OCI-LY1 (cell line): Measurements from ENCODE around the gene CEACAM20.

Source experiments
- H2AFZ ChIP-seq: fragments of 200-600 bp; sonication (generic), shearing (Covaris generic); 2 replicates; pipeline ENCODE4 v1.6.0; 2014; ENCODE audit warnings: antibody characterized with exemption, mild to moderate bottlenecking, low read length
- H3F3A ChIP-seq: fragments of 200-600 bp; sonication (generic), shearing (Covaris generic); 2 replicates; pipeline ENCODE4 v1.6.0; 2014; ENCODE audit warnings: mild to moderate bottlenecking, antibody characterized with exemption, low read length, moderate library complexity; ENCODE audit not compliant: insufficient read depth
- H3K27ac ChIP-seq: fragments of 200-600 bp; sonication (generic); 2 replicates; pipeline ENCODE4 v1.5.1; 2014; ENCODE audit warnings: low read length, mixed run types, mild to moderate bottlenecking, low read depth; ENCODE audit not compliant: poor library complexity, severe bottlenecking
- H3K27me3 ChIP-seq: fragments of 200-600 bp; sonication (generic); 2 replicates; pipeline ENCODE4 v1.6.0; 2014; ENCODE audit warnings: antibody characterized with exemption, mild to moderate bottlenecking, low read length, moderate library complexity; ENCODE audit not compliant: insufficient read depth
- H3K36me3 ChIP-seq: fragments of 200-600 bp; sonication (generic); 2 replicates; pipeline ENCODE4 v1.6.1; 2014; ENCODE audit warnings: mild to moderate bottlenecking, antibody characterized with exemption, low read length, moderate library complexity, mixed read lengths; ENCODE audit not compliant: insufficient read depth
- H3K4me1 ChIP-seq: fragments of 200-600 bp; sonication (generic); 2 replicates; pipeline ENCODE4 v1.5.1; 2014; ENCODE audit warnings: mild to moderate bottlenecking, low read length, moderate library complexity; ENCODE audit not compliant: insufficient read depth, severe bottlenecking
- H3K4me2 ChIP-seq: fragments of 200-600 bp; sonication (generic), shearing (Covaris generic); 2 replicates; pipeline ENCODE4 v1.6.1; 2014; ENCODE audit warnings: low read length
- H3K4me3 ChIP-seq: fragments of 200-600 bp; sonication (generic); 2 replicates; pipeline ENCODE4 v1.5.1; 2014; ENCODE audit warnings: low read length, low read depth, mild to moderate bottlenecking, mixed read lengths; ENCODE audit not compliant: poor library complexity, severe bottlenecking
- H3K79me2 ChIP-seq: fragments of 200-600 bp; shearing (Covaris generic); 2 replicates; pipeline ENCODE4 v1.6.1; 2016; ENCODE audit warnings: mixed run types, low read length, mixed read lengths; ENCODE audit not compliant: insufficient read depth
- H3K9ac ChIP-seq: fragments of 200-600 bp; sonication (generic), shearing (Covaris generic); 2 replicates; pipeline ENCODE4 v1.6.1; 2014; ENCODE audit warnings: mild to moderate bottlenecking, low read length, mixed read lengths
- H3K9me2 ChIP-seq: fragments of 200-600 bp; sonication (generic), shearing (Covaris generic); 2 replicates; pipeline ENCODE4 v1.6.1; 2014; ENCODE audit warnings: low read depth, mild to moderate bottlenecking, low read length, mixed read lengths
- H3K9me3 ChIP-seq: fragments of 200-600 bp; shearing (Covaris generic); 2 replicates; pipeline ENCODE4 v1.6.1; 2014; ENCODE audit warnings: low read length, mixed read lengths
- H4K20me1 ChIP-seq: fragments of 200-600 bp; sonication (generic), shearing (Covaris generic); 2 replicates; pipeline ENCODE4 v1.6.0; 2016; ENCODE audit warnings: mild to moderate bottlenecking, low read length; ENCODE audit not compliant: insufficient read depth
- EZH2 ChIP-seq: fragments of 200-600 bp; sonication (generic), shearing (Covaris generic); IDR thresholded peaks from 2 replicates; pipeline ENCODE4 v1.8.0; 2017; ENCODE audit warnings: borderline replicate concordance, mixed run types, mild to moderate bottlenecking, antibody characterized with exemption, low read length, moderate library complexity, mixed read lengths
- TF ChIP-seq, protein P1 (sequence below): fragments of 200-600 bp; sonication (generic), shearing (Covaris generic); IDR thresholded peaks from 2 replicates; pipeline ENCODE4 v1.5.1; 2017; ENCODE audit warnings: mild to moderate bottlenecking, antibody characterized with exemption, low read length, moderate library complexity, mixed read lengths

Gene CEACAM20

DNA sequence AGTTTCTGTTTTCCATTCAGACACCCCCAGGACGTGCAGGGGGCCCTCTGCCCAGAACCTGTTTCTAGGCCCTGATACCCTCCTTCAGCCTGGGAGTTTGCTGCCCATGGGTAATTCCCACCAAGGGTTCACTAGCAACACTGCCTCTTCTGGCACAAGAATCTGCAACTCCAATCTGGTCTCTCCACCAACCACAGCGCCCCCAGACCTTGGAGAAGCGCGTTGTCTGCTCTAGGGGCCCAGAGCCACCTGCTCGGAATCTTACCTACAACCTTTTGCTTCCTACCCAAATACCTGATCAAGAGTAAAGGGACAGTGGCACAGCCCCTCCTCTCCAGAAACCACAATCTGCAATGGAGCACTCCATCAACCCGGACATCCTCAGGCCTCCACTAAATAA lies 29.9 kb downstream of the CEACAM20 start:
- H4K20me1 ChIP-seq, result no peaks in the 10 kb centered on the region
- H2AFZ ChIP-seq, result no peak overlapping the region
- no peaks in the 10 kb centered on the region for H3F3A ChIP-seq
- peaks cover 20% of the 10 kb centered on the region for H3K79me2 ChIP-seq
- H3K9ac ChIP-seq, result peak overlapping the region; percentile 89
- H3K27me3 ChIP-seq, result no peaks in the 10 kb centered on the region; the same call in 1 of the 2 replicates
- H3K9me3 ChIP-seq, result peaks cover 46% of the 10 kb centered on the region
- TF ChIP-seq, protein P1, sequence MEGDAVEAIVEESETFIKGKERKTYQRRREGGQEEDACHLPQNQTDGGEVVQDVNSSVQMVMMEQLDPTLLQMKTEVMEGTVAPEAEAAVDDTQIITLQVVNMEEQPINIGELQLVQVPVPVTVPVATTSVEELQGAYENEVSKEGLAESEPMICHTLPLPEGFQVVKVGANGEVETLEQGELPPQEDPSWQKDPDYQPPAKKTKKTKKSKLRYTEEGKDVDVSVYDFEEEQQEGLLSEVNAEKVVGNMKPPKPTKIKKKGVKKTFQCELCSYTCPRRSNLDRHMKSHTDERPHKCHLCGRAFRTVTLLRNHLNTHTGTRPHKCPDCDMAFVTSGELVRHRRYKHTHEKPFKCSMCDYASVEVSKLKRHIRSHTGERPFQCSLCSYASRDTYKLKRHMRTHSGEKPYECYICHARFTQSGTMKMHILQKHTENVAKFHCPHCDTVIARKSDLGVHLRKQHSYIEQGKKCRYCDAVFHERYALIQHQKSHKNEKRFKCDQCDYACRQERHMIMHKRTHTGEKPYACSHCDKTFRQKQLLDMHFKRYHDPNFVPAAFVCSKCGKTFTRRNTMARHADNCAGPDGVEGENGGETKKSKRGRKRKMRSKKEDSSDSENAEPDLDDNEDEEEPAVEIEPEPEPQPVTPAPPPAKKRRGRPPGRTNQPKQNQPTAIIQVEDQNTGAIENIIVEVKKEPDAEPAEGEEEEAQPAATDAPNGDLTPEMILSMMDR, result peak; percentile 38; the same call in 1 of the 2 replicates
- TF ChIP-seq EZH2, result no peak
- no peaks in the 10 kb centered on the region for H3K9me2 ChIP-seq
- peaks cover 13% of the 10 kb centered on the region for H3K4me1 ChIP-seq
- peak overlapping the region; percentile 58 for H3K27ac ChIP-seq
- H3K36me3 ChIP-seq, result peaks cover 48% of the 10 kb centered on the region
- peak overlapping the region; percentile 96 for H3K4me3 ChIP-seq
- H3K4me2 ChIP-seq, result peak overlapping the region; percentile 73

DNA sequence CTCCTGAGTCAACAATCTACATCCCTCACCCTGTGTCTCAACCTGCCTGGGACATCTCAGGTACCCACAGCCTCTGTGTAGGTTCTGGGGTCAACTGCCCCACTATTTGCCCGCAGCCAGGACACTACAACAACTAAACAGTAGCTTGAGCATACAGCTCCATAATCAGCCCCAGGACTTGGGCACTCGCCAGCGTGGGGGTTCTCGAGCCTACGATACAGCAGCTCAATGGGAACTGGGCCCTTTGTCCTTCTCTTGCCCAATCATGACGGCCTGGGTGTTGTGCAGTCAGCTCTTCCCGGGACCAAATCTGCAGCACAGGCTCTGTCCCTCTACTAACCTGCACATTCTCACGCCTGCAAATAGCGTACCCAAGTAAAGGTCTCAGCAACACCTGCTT lies 30.5 kb downstream of the CEACAM20 start:
- H3F3A ChIP-seq, result no peaks in the 10 kb centered on the region
- no peak overlapping the region for H2AFZ ChIP-seq
- peak overlapping the region; percentile 73 for H3K4me2 ChIP-seq
- H3K27ac ChIP-seq, result no peak overlapping the region
- H3K4me3 ChIP-seq, result peak overlapping the region; percentile 96
- no peaks in the 10 kb centered on the region; the same call in 1 of the 2 replicates for H3K27me3 ChIP-seq
- H3K9me3 ChIP-seq, result peaks cover 49% of the 10 kb centered on the region
- no peaks in the 10 kb centered on the region for H4K20me1 ChIP-seq
- peaks cover 20% of the 10 kb centered on the region for H3K79me2 ChIP-seq
- peaks cover 54% of the 10 kb centered on the region for H3K36me3 ChIP-seq
- H3K9me2 ChIP-seq, result no peaks in the 10 kb centered on the region
- peaks cover 13% of the 10 kb centered on the region for H3K4me1 ChIP-seq
- TF ChIP-seq EZH2, result no peak
- TF ChIP-seq, protein P1, result no peak
- no peak overlapping the region; the same call in 1 of the 2 replicates for H3K9ac ChIP-seq

GRCh38 chr19:44496711-44497110 lies 32.8 kb downstream of the CEACAM20 start:
- Histone ChIP-seq H3K36me3 (peaks cover 77% of the 10 kb centered on the region), H3K9ac (no peak overlapping the region), H2AFZ (no peak overlapping the region), H3K4me2 (no peak overlapping the region), H3K27ac (no peak overlapping the region), H3K9me3 (peaks cover 67% of the 10 kb centered on the region), H3K9me2 (no peaks in the 10 kb centered on the region), H3K4me3 (no peak overlapping the region), H3F3A (no peaks in the 10 kb centered on the region), H3K4me1 (peaks cover 13% of the 10 kb centered on the region), H3K79me2 (peaks cover 20% of the 10 kb centered on the region), H3K27me3 (no peaks in the 10 kb centered on the region; the same call in 1 of the 2 replicates), H4K20me1 (no peaks in the 10 kb centered on the region)
- TF ChIP-seq, protein P1, result no peak
- no peak for TF ChIP-seq EZH2
